Retina (tissue), 1 donor: ENCODE data around the gene EIF4E.
"Not testable (repeated sequence)": the region's sequence is repeated elsewhere in the genome, so short reads cannot be mapped to it uniquely, and the experiment has no call there.

Experiments
- DNase-seq: peaks from one replicate; pipeline ENCODE4 v3.0.0-alpha.2; 2016

EIF4E gene

GRCh38 chr4:98872120-98872906 lies 56.6 kb downstream of the EIF4E start:
- DNase-seq = not testable (repeated sequence)

- DNase-seq = no peak
Measured at GRCh38 chr4:98867648-98868047, 61.3 kb downstream of the EIF4E start.

GRCh38 chr4:98865059-98865458 lies 63.9 kb downstream of the EIF4E start:
- no peak for DNase-seq

- DNase-seq = no peak
Measured at GRCh38 chr4:98864560-98864959, 64.4 kb downstream of the EIF4E start.

GRCh38 chr4:98862371-98862770 lies 66.6 kb downstream of the EIF4E start:
- DNase-seq = no peak

GRCh38 chr4:98861100-98861884 lies 67.6 kb downstream of the EIF4E start:
- DNase-seq = no peak

- no peak for DNase-seq
Measured at GRCh38 chr4:98851806-98852205, 77.1 kb downstream of the EIF4E start.

- DNase-seq = no peak
Measured at GRCh38 chr4:98850937-98851336, 78.0 kb downstream of the EIF4E start.

GRCh38 chr4:98848448-98848847 lies 80.5 kb downstream of the EIF4E start:
- no peak for DNase-seq

GRCh38 chr4:98845960-98846359 lies 83.0 kb downstream of the EIF4E start:
- DNase-seq = no peak

GRCh38 chr4:98842917-98843316 lies 86.0 kb downstream of the EIF4E start:
- not testable (repeated sequence) for DNase-seq

- no peak for DNase-seq
Measured at GRCh38 chr4:98838977-98839618, 89.8 kb downstream of the EIF4E start.

GRCh38 chr4:98838531-98838930 lies 90.4 kb downstream of the EIF4E start:
- DNase-seq = no peak

- DNase-seq = no peak
Measured at GRCh38 chr4:98833384-98833783, 95.5 kb downstream of the EIF4E start.

- DNase-seq = not testable (repeated sequence)
Measured at GRCh38 chr4:98831036-98831435, 97.9 kb downstream of the EIF4E start.
